Astrocyte (in vitro differentiated cells and primary cell): ENCODE data around the gene SH3BP5.

Experiments
- CTCF ChIP-seq: IDR thresholded peaks from 2 replicates; pipeline ENCODE4 v1.5.1; 2011; ENCODE audit warnings: low read depth, mild to moderate bottlenecking, inconsistent platforms, low read length, moderate library complexity; ENCODE audit not compliant: insufficient read depth
- EZH2 ChIP-seq: IDR thresholded peaks from 2 replicates; pipeline ENCODE4 v1.6.1; 2012; ENCODE audit warnings: mild to moderate bottlenecking, low read length, inconsistent platforms; ENCODE audit not compliant: insufficient read depth

- TF ChIP-seq EZH2, result no peak
- no peak for TF ChIP-seq CTCF
Observed at GRCh38 chr3:15337963-15338362, 5.6 kb upstream of the SH3BP5 start.
